ENCODE data around the gene TMED6.

- TF ChIP-seq CTCF (conservative IDR thresholded peaks at IDR 0.05 in 1 of 2, IDR thresholded peaks at IDR 0.05 in 1 of 2; ENCODE audit: extremely low read depth in 1 of 2, insufficient read depth in 1 of 2, low read depth in 1 of 2, low read length in 2 of 2) (no peak), EZH2 (IDR thresholded peaks at IDR 0.05; ENCODE audit: borderline replicate concordance, low read length) (no peak)
Measured at GRCh38 chr16:69351309-69352027, at the start of gene TMED6.

All from mammary epithelial cell (primary cell).